ENCODE results near the gene FMN1. TPM values are rescaled to one million over a fixed set of nuclear protein-coding genes. Genes with fewer than 3 reads are reported as not detected.

FMN1 gene
- total and polyA plus RNA-seq, 10 of the 15 experiments (the other 5 are each of a cell fraction or from before 2014, with no cell fraction given): 0.05 to 0.16 (median 0.08) TPM; not detected in 4

DNA sequence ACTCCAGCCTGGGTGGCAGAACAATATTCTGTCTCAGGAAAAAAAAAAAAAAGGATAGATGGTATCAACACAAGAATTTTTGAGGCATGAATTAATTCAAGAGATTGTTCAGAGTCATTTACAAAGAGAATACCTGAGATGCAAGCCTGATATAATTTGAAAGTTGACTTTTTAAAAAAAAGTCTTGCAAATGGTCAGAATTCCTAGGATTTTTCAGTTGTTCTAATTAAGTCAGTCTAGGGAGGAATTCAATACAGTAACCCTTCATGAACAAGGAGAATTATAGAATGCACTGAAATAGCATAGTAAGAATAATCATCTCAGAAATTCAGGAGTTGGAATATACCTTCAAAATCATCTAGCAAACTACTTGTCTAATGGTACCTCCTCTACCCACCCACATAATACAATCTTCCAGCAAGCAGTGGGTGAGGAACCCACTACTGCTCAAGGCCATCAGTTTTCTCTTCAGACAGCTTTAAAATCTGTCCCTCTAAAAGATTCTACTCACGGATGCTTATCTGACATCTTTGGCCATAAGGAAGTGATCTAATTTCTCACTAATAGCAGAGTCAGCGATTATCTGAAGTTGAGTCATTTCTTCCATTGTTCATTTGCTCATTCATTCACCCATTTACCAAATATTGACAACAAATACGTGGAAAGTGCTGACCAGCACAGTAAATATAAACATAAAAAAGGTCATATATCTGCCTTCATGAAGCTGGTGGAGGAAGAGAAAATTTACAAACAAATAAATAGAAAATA, 317.1 kb downstream of the FMN1 start:
- H2AFZ ChIP-seq (ENCODE audit: control insufficient read depth, low read depth, low read length): no peak overlapping the region
- no TSS peak for BruUV-seq (replicated peaks)
- no peaks in the 10 kb centered on the region for H3K9me3 ChIP-seq (replicated peaks; ENCODE audit: control insufficient read depth, insufficient read depth, low read length)
- peak; percentile 42; the same call in 2 of the 3 replicates for ATAC-seq
- DNase-seq (ENCODE audit: low read depth, low spot score): no peak
- no peak for FAIRE-seq
- H3K36me3 ChIP-seq (ENCODE audit: control insufficient read depth in 2 of 2, insufficient read depth in 2 of 2, low read length in 1 of 2): no peaks in the 10 kb centered on the region
- H3K79me2 ChIP-seq (ENCODE audit: control insufficient read depth, insufficient read depth, low read length): no peaks in the 10 kb centered on the region
- no peaks in the 10 kb centered on the region for H4K20me1 ChIP-seq (ENCODE audit: control insufficient read depth, insufficient read depth)
- SMC1A ChIA-PET (ENCODE audit: uncharacterized antibody, unreplicated experiment): interaction anchor here (1.2 to 1.7 kb wide), 4 partner anchors 9 to 59 kb away, joined by 3 to 7 read pairs (median 6); no protein-coding TSS in a partner anchor
- CTCF ChIA-PET: interaction anchor here (0.6 kb wide), 1 partner anchor 79 kb away, joined by 3 read pairs; no protein-coding TSS in a partner anchor
- POLR2A ChIA-PET: no interaction called here
- H3K4me3 ChIP-seq: no peak overlapping the region
- no peak overlapping the region for H3K9ac ChIP-seq (ENCODE audit: control insufficient read depth, insufficient read depth, low read length)
- WGBS (ENCODE audit: insufficient coverage, insufficient replicate concordance, low lambda C conversion rate, missing lambda C conversion rate): 14% methylated on average over 3 of the region's 3 CpGs
- RAD21 ChIA-PET (ENCODE audit: unreplicated experiment): interaction anchor here (1.6 kb wide), 1 partner anchor 34 kb away, joined by 3 read pairs; no protein-coding TSS in a partner anchor
- in situ Hi-C loops (cut with MboI) (no loop called here), intact Hi-C loops (cut with micrococcal nuclease; ENCODE audit: unreplicated experiment) (no loop called here)
- TF ChIP-seq SIN3A (IDR thresholded peaks at IDR 0.05; ENCODE audit: low read depth, low read length) (no peak), ZNF24 (IDR thresholded peaks at IDR 0.05) (peak; percentile 41; the same call in 1 of the 2 replicates)
- H3K4me1 ChIP-seq (ENCODE audit: control insufficient read depth, insufficient read depth, low read length): no peaks in the 10 kb centered on the region
- H3K4me2 ChIP-seq (ENCODE audit: control insufficient read depth, insufficient read depth): no peak overlapping the region
- H3K27ac ChIP-seq (ENCODE audit: control insufficient read depth, insufficient read depth): no peak overlapping the region
- H3K27me3 ChIP-seq (replicated peaks in 1 of 2; ENCODE audit: control insufficient read depth in 2 of 2, insufficient read depth in 2 of 2, low read length in 1 of 2): no peaks in the 10 kb centered on the region

DNA sequence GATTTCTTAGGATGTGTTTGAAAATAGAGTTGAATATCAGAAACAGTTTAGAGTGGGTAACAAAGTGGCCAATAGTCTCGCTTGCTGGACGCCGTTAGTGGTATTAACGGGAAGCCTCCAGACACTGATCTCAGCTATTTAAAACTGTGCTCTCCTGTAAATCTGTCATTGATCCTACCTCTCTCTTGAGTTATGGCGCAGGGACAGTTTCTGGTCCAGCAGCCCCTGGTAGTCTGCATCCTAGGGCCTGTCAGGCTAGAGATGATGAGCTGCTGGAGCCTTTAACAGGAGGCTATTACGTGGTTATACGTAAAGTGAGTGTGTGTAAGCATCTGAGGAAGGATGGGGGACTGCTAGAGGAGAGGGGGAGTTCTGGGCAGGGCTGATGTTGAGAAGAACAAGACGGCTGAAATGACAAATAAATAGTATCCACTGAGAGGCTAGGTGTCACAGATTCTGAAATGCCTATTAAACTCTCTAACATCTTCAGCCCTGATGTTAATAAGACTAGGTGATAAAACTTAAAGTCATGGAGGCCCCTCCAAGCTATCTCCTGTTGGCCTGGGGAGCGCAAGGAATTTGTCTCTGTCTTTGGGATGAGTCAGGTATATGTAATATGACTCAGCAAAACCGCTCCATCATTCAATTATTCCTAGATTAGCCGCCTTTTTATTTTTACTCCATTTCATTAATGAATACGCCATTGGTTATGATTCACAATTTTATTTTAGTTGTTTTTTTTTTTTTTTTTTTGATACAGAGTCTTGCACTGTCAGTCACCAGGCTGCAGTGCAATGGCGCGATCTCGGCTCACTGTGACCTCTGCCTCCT, 321.0 kb downstream of the FMN1 start:
- Histone ChIP-seq H3K79me2 (ENCODE audit: control insufficient read depth, insufficient read depth, low read length) (no peaks in the 10 kb centered on the region), H2AFZ (ENCODE audit: control insufficient read depth, low read depth, low read length) (no peak overlapping the region), H3K27ac (ENCODE audit: control insufficient read depth, insufficient read depth) (no peak overlapping the region), H4K20me1 (ENCODE audit: control insufficient read depth, insufficient read depth) (no peaks in the 10 kb centered on the region), H3K4me1 (ENCODE audit: control insufficient read depth, insufficient read depth, low read length) (peaks cover 3% of the 10 kb centered on the region; the same call in 1 of the 2 replicates), H3K36me3 (ENCODE audit: control insufficient read depth in 2 of 2, insufficient read depth in 2 of 2, low read length in 1 of 2) (no peaks in the 10 kb centered on the region), H3K27me3 (replicated peaks in 1 of 2; ENCODE audit: control insufficient read depth in 2 of 2, insufficient read depth in 2 of 2, low read length in 1 of 2) (no peaks in the 10 kb centered on the region), H3K9me3 (replicated peaks; ENCODE audit: control insufficient read depth, insufficient read depth, low read length) (no peaks in the 10 kb centered on the region), H3K4me3 (no peak overlapping the region), H3K9ac (ENCODE audit: control insufficient read depth, insufficient read depth, low read length) (no peak overlapping the region), H3K4me2 (ENCODE audit: control insufficient read depth, insufficient read depth) (no peak overlapping the region)
- no peak for FAIRE-seq
- ATAC-seq: no peak
- in situ Hi-C loops (cut with MboI) (no loop called here), intact Hi-C loops (cut with micrococcal nuclease; ENCODE audit: unreplicated experiment) (no loop called here)
- no peak for TF ChIP-seq RELA (IDR thresholded peaks at IDR 0.05; ENCODE audit: borderline replicate concordance, partially characterized antibody)
- ChIA-PET CTCF (interaction anchor here (1.0 to 3.9 kb wide), 4 partner anchors 14 to 82 kb away, joined by 3 to 12 read pairs (median 6); no protein-coding TSS in a partner anchor), SMC1A (ENCODE audit: uncharacterized antibody, unreplicated experiment) (no interaction called here), POLR2A (no interaction called here), RAD21 (ENCODE audit: unreplicated experiment) (interaction anchor here (1.4 kb wide), 1 partner anchor 26 kb away, joined by 3 read pairs; no protein-coding TSS in a partner anchor)
- no peak for DNase-seq (ENCODE audit: low read depth, low spot score)
- WGBS (ENCODE audit: insufficient coverage, insufficient replicate concordance, low lambda C conversion rate, missing lambda C conversion rate): 73% methylated on average over 15 of the region's 15 CpGs
- no TSS peak for BruUV-seq (replicated peaks)

Measured in GM12878 (cell line).